Fibroblast of lung (primary cell): ENCODE data around the gene EGLN1.

Experiments used
- EZH2 ChIP-seq: IDR thresholded peaks from 2 replicates; pipeline ENCODE4 v1.5.1; 2012; ENCODE audit warnings: low read length, control low read depth, mild to moderate bottlenecking; ENCODE audit errors: missing control alignments
- TF ChIP-seq, protein P1 (sequence below), 2 donors: IDR thresholded peaks in 1 of 2; conservative IDR thresholded peaks in 1 of 2; 1 replicate in 1 of 2; 2 replicates in 1 of 2; pipeline ENCODE4 v1.5.1; 2011 to 2012; ENCODE audit warnings: low read length in 2 of 2, control low read depth in 1 of 2, inconsistent platforms in 1 of 2, low read depth in 1 of 2, mild to moderate bottlenecking in 1 of 2

DNA sequence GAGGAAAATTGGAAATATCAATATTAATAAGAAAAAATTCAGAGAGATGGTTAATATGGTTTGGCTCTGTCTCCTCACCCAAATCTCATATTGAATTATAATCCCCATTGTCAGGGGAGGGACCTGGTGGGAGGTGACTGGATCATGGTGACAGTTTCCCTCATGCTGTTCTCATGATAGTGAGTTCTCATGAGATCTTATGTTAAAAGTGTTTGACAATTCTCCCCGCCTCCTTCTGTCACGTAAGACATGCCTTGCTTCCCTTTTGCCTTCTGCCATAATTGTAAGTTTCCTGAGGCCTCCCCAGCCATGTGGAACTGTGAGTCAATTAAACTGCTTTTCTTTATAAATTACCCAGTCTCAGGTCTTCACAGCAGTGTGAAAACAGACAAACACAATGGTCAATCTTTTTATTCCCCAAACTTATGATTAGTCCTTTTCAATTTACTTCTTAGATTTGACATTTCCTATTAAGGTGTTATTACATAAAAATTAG is 11.0 kb downstream of the EGLN1 start:
- TF ChIP-seq EZH2, result no peak
- TF ChIP-seq, protein P1, sequence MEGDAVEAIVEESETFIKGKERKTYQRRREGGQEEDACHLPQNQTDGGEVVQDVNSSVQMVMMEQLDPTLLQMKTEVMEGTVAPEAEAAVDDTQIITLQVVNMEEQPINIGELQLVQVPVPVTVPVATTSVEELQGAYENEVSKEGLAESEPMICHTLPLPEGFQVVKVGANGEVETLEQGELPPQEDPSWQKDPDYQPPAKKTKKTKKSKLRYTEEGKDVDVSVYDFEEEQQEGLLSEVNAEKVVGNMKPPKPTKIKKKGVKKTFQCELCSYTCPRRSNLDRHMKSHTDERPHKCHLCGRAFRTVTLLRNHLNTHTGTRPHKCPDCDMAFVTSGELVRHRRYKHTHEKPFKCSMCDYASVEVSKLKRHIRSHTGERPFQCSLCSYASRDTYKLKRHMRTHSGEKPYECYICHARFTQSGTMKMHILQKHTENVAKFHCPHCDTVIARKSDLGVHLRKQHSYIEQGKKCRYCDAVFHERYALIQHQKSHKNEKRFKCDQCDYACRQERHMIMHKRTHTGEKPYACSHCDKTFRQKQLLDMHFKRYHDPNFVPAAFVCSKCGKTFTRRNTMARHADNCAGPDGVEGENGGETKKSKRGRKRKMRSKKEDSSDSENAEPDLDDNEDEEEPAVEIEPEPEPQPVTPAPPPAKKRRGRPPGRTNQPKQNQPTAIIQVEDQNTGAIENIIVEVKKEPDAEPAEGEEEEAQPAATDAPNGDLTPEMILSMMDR (conservative IDR thresholded peaks at IDR 0.05 in 1 of 2, IDR thresholded peaks at IDR 0.05 in 1 of 2; ENCODE audit: low read depth in 1 of 2, low read length in 2 of 2), result no peak
